H1 (cell line): ENCODE results near the gene IL13RA1.

ENCODE experiments used
- ASH2L ChIP-seq: fragments of 200-600, 300-600 bp; sonication (generic); IDR thresholded peaks from one replicate; pipeline ENCODE4 v1.7.1; 2017; ENCODE audit warnings: low read length
- CEBPB ChIP-seq: IDR thresholded peaks from 2 replicates; pipeline ENCODE4 v1.6.1; 2012; ENCODE audit warnings: low read depth, low read length
- EZH2 ChIP-seq: fragments of 200-600 bp; sonication (generic); IDR thresholded peaks from 2 replicates; pipeline ENCODE4 v1.7.1; 2012; ENCODE audit warnings: low read depth, mild to moderate bottlenecking, moderate library complexity, low read length, inconsistent platforms; ENCODE audit not compliant: severe bottlenecking
- JUN ChIP-seq: IDR thresholded peaks from 2 replicates; pipeline ENCODE4 v1.6.1; 2011; ENCODE audit warnings: low read depth, mild to moderate bottlenecking, improper control_type of control experiment, low read length
- POLR2A ChIP-seq, 2 experiments: IDR thresholded peaks; 1 replicate in 1 of 2; 2 replicates in 1 of 2; pipeline ENCODE4 v1.6.1; 2011; ENCODE audit warnings: low read depth in 2 of 2, low read length in 2 of 2, mild to moderate bottlenecking in 2 of 2; ENCODE audit errors: control extremely low read depth in 1 of 2
- TBP ChIP-seq: IDR thresholded peaks from 2 replicates; pipeline ENCODE4 v1.6.1; 2011; ENCODE audit warnings: low read depth, low read length, improper control_type of control experiment
- TF ChIP-seq, protein P1 (sequence below), 3 experiments: IDR thresholded peaks; 1 replicate in 2 of 3; 2 replicates in 1 of 3; pipeline versions ENCODE4 v1.5.1 to v1.6.1; 2011; ENCODE audit warnings: low read length in 3 of 3, mild to moderate bottlenecking in 3 of 3, inconsistent platforms in 2 of 3, low read depth in 1 of 3, moderate library complexity in 1 of 3; ENCODE audit not compliant: insufficient read depth in 1 of 3; ENCODE audit errors: control extremely low read depth in 1 of 3

DNA sequence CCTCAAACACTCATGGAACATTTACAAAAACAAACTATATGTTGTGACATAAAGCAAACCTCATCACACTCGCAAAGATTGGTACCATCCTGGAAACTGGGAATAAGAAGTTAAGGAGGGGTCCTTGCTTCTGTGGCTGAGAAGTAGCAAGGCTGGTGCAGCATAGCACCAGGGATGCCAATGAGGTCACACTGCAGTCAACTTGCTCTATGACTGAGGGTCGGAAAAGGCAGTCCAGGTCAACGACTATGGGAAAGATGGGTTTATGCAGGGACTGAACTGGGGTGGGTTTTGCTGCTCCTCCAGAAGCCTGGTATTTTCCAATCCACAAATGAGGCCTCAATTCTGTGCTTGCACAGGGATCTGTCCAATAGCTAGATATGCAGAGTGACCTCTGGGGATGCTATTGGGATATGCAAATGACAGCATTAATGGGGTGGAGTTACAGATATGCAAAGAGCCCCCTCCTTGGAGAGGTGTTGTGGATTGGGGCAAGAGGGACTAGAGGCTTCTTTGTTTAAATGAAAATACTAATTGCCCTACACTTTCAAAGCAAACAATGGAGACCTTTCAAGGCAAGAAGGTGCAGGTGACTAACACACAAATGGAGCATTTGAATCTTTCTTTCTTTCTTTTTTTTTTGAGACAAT is 7.2 kb upstream of the IL13RA1 start:
- TF ChIP-seq EZH2 (no peak), JUN (no peak), POLR2A (IDR thresholded peaks at IDR 0.05; ENCODE audit: control extremely low read depth in 1 of 2, low read depth in 2 of 2, low read length in 2 of 2) (no peak), ASH2L (no peak), TBP (no peak), CEBPB (no peak)
- TF ChIP-seq, protein P1, sequence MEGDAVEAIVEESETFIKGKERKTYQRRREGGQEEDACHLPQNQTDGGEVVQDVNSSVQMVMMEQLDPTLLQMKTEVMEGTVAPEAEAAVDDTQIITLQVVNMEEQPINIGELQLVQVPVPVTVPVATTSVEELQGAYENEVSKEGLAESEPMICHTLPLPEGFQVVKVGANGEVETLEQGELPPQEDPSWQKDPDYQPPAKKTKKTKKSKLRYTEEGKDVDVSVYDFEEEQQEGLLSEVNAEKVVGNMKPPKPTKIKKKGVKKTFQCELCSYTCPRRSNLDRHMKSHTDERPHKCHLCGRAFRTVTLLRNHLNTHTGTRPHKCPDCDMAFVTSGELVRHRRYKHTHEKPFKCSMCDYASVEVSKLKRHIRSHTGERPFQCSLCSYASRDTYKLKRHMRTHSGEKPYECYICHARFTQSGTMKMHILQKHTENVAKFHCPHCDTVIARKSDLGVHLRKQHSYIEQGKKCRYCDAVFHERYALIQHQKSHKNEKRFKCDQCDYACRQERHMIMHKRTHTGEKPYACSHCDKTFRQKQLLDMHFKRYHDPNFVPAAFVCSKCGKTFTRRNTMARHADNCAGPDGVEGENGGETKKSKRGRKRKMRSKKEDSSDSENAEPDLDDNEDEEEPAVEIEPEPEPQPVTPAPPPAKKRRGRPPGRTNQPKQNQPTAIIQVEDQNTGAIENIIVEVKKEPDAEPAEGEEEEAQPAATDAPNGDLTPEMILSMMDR (IDR thresholded peaks at IDR 0.05; ENCODE audit: control extremely low read depth in 1 of 3, insufficient read depth in 1 of 3, low read depth in 1 of 3, low read length in 3 of 3), result no peak
